Activated T-cell treated with anti-CD3 and anti-CD28 coated beads, Interleukin-2, amount 50 U/mL, for 4 hours (primary cell): ENCODE results near the gene NCKAP1. TPM values are rescaled to one million over a fixed set of nuclear protein-coding genes. Genes with fewer than 3 reads are reported as not detected.
A peak's percentile ranks its signal among the peaks of the same experiment; 100 is the strongest.

ENCODE experiments used
- ATAC-seq, 2 donors: fragments of 200-7000 bp; cut with Tn5 transposase; one replicate each; pipeline ENCODE4 v1.10.0; 2021
- DNase-seq: peaks from one replicate; pipeline ENCODE4 v3.0.0-alpha.2; 2020
- H3K27me3 Mint-ChIP-seq: one replicate; pipeline ENCODE4 v1.8.0; 2021; ENCODE audit warnings: low read depth, mixed read lengths
- H3K36me3 Mint-ChIP-seq: one replicate; pipeline ENCODE4 v1.8.0; 2022; ENCODE audit warnings: mixed read lengths; ENCODE audit not compliant: insufficient read depth
- H3K4me1 Mint-ChIP-seq: one replicate; pipeline ENCODE4 v1.8.0; 2021; ENCODE audit warnings: low read depth, mixed read lengths
- H3K4me3 Mint-ChIP-seq: one replicate; pipeline ENCODE4 v1.8.0; 2021; ENCODE audit warnings: mild to moderate bottlenecking, moderate library complexity, mixed read lengths
- H3K9me3 Mint-ChIP-seq: one replicate; pipeline ENCODE4 v1.8.0; 2021; ENCODE audit warnings: mixed read lengths
- total RNA-seq, 3 donors: library from RNA; stranded (reverse); gene quantifications; one replicate each; pipeline ENCODE4 v1.2.1, GENCODE V29; 2021

Gene NCKAP1
- 10 to 100 TPM in 1 of 3 donors, 1 to 10 TPM in 2; 8.2 to 13.0 (median 8.3) TPM for total RNA-seq

- no peaks in the 10 kb centered on the region for H3K36me3 Mint-ChIP-seq
- peak within 1 kb of the TSS; percentile 83 for H3K4me3 Mint-ChIP-seq
- H3K27me3 Mint-ChIP-seq: peaks cover 47% of the 10 kb centered on the region
- H3K9me3 Mint-ChIP-seq: no peaks in the 10 kb centered on the region
- peak; percentile 78 for DNase-seq
- peaks cover 29% of the 10 kb centered on the region for H3K4me1 Mint-ChIP-seq
- ATAC-seq: peak; percentile 84 to 90
These were observed at the start of gene NCKAP1 for GRCh38 chr2:183038341-183039300. NCKAP1 (minus strand) TSS chr2:183038457; CDS start chr2:183038099, 358 bp downstream.

GRCh38 chr2:183081911-183082310, 43.7 kb upstream of the NCKAP1 start:
- peaks cover 9% of the 10 kb centered on the region for H3K4me1 Mint-ChIP-seq
- no peak for ATAC-seq
- no peak overlapping the region for H3K4me3 Mint-ChIP-seq
- H3K36me3 Mint-ChIP-seq: no peaks in the 10 kb centered on the region
- H3K9me3 Mint-ChIP-seq: no peaks in the 10 kb centered on the region
- DNase-seq: no peak
- no peaks in the 10 kb centered on the region for H3K27me3 Mint-ChIP-seq

GRCh38 chr2:183079139-183079775, 41.0 kb upstream of the NCKAP1 start:
- Mint-ChIP-seq H3K4me1 (peaks cover 9% of the 10 kb centered on the region), H3K9me3 (no peaks in the 10 kb centered on the region), H3K27me3 (no peaks in the 10 kb centered on the region), H3K36me3 (no peaks in the 10 kb centered on the region), H3K4me3 (peak overlapping the region; percentile 89)
- ATAC-seq (peak; percentile 21 to 35), DNase-seq (no peak)

- H3K4me3 Mint-ChIP-seq: peak within 1 kb of the TSS; percentile 89
- H3K9me3 Mint-ChIP-seq: no peaks in the 10 kb centered on the region
- DNase-seq: peak; percentile 80
- ATAC-seq: peak; percentile 89 to 90
- H3K36me3 Mint-ChIP-seq: no peaks in the 10 kb centered on the region
- H3K4me1 Mint-ChIP-seq: peaks cover 9% of the 10 kb centered on the region
- H3K27me3 Mint-ChIP-seq: no peaks in the 10 kb centered on the region
These were observed 40.3 kb upstream of the NCKAP1 start, which contains the start of gene DUSP19 for GRCh38 chr2:183078464-183079138. DUSP19 (plus strand) TSS chr2:183078747; CDS start chr2:183078934, 187 bp downstream.

GRCh38 chr2:183078163-183078463, 39.9 kb upstream of the NCKAP1 start:
- Mint-ChIP-seq H3K27me3 (no peaks in the 10 kb centered on the region), H3K4me1 (peaks cover 9% of the 10 kb centered on the region), H3K36me3 (no peaks in the 10 kb centered on the region), H3K4me3 (peak overlapping the region; percentile 89), H3K9me3 (no peaks in the 10 kb centered on the region)
- ATAC-seq (peak; percentile 38 to 39), DNase-seq (no peak)

GRCh38 chr2:183072177-183072576, 33.9 kb upstream of the NCKAP1 start:
- Mint-ChIP-seq H3K4me3 (no peak overlapping the region), H3K36me3 (no peaks in the 10 kb centered on the region), H3K9me3 (no peaks in the 10 kb centered on the region), H3K4me1 (no peaks in the 10 kb centered on the region), H3K27me3 (peaks cover 10% of the 10 kb centered on the region)
- ATAC-seq (no peak), DNase-seq (no peak)

- Mint-ChIP-seq H3K36me3 (no peaks in the 10 kb centered on the region), H3K9me3 (no peaks in the 10 kb centered on the region), H3K4me1 (no peaks in the 10 kb centered on the region), H3K27me3 (peaks cover 14% of the 10 kb centered on the region), H3K4me3 (no peak overlapping the region)
- no peak for ATAC-seq
- no peak for DNase-seq
These were observed 32.9 kb upstream of the NCKAP1 start for GRCh38 chr2:183070942-183071844.

- Mint-ChIP-seq H3K27me3 (peaks cover 16% of the 10 kb centered on the region), H3K36me3 (no peaks in the 10 kb centered on the region), H3K9me3 (no peaks in the 10 kb centered on the region), H3K4me1 (no peaks in the 10 kb centered on the region), H3K4me3 (no peak overlapping the region)
- DNase-seq (no peak), ATAC-seq (no peak)
These were observed 30.9 kb upstream of the NCKAP1 start for GRCh38 chr2:183069174-183069573.

- H3K36me3 Mint-ChIP-seq: no peaks in the 10 kb centered on the region
- H3K4me1 Mint-ChIP-seq: no peaks in the 10 kb centered on the region
- H3K9me3 Mint-ChIP-seq: no peaks in the 10 kb centered on the region
- ATAC-seq (no peak), DNase-seq (no peak)
- H3K27me3 Mint-ChIP-seq: peaks cover 19% of the 10 kb centered on the region
- H3K4me3 Mint-ChIP-seq: no peak overlapping the region
These were observed 30.3 kb upstream of the NCKAP1 start for GRCh38 chr2:183068561-183068960.

- no peaks in the 10 kb centered on the region for H3K9me3 Mint-ChIP-seq
- peaks cover 25% of the 10 kb centered on the region for H3K27me3 Mint-ChIP-seq
- no peak for ATAC-seq
- no peak for DNase-seq
- H3K4me3 Mint-ChIP-seq: no peak overlapping the region
- peaks cover 2% of the 10 kb centered on the region for H3K4me1 Mint-ChIP-seq
- no peaks in the 10 kb centered on the region for H3K36me3 Mint-ChIP-seq
These were observed 24.8 kb upstream of the NCKAP1 start for GRCh38 chr2:183063083-183063482.

GRCh38 chr2:183060571-183061231, 22.4 kb upstream of the NCKAP1 start:
- Mint-ChIP-seq H3K9me3 (no peaks in the 10 kb centered on the region), H3K4me3 (no peak overlapping the region), H3K27me3 (peaks cover 21% of the 10 kb centered on the region), H3K4me1 (peaks cover 2% of the 10 kb centered on the region), H3K36me3 (no peaks in the 10 kb centered on the region)
- no peak for ATAC-seq
- DNase-seq: no peak

- DNase-seq (no peak), ATAC-seq (peak; percentile 48 to 51)
- Mint-ChIP-seq H3K9me3 (no peaks in the 10 kb centered on the region), H3K27me3 (peaks cover 21% of the 10 kb centered on the region), H3K4me3 (no peak overlapping the region), H3K36me3 (no peaks in the 10 kb centered on the region), H3K4me1 (peaks cover 2% of the 10 kb centered on the region)
These were observed 21.3 kb upstream of the NCKAP1 start for GRCh38 chr2:183059561-183059960.

- DNase-seq (no peak), ATAC-seq (no peak)
- H3K9me3 Mint-ChIP-seq: no peaks in the 10 kb centered on the region
- peaks cover 20% of the 10 kb centered on the region for H3K27me3 Mint-ChIP-seq
- peaks cover 2% of the 10 kb centered on the region for H3K4me1 Mint-ChIP-seq
- no peaks in the 10 kb centered on the region for H3K36me3 Mint-ChIP-seq
- no peak overlapping the region for H3K4me3 Mint-ChIP-seq
These were observed 19.2 kb upstream of the NCKAP1 start for GRCh38 chr2:183057333-183057985.
